ENCODE measurements around the gene ACTR3.

ACTR3 gene

GRCh38 chr2:113858764-113859163 lies 31.1 kb upstream of the ACTR3 start:
- Histone ChIP-seq H3K79me2 (ENCODE audit: insufficient read depth, low read length) (no peaks in the 10 kb centered on the region), H3K4me2 (ENCODE audit: low read depth, low read length, poor library complexity, severe bottlenecking) (peak overlapping the region; percentile 81), H3F3A (ENCODE audit: insufficient read depth) (peaks cover 87% of the 10 kb centered on the region), H3K27me3 (ENCODE audit: low read length) (no peaks in the 10 kb centered on the region), H2AFZ (ENCODE audit: low read depth, low read length, severe bottlenecking) (no peak overlapping the region), H3K9ac (ENCODE audit: low read length) (peak overlapping the region; percentile 43), H3K9me3 (ENCODE audit: insufficient read depth, low read length) (no peaks in the 10 kb centered on the region), H3K27ac (ENCODE audit: low read depth, low read length) (peak overlapping the region; percentile 97), H3K9me2 (replicated peaks; ENCODE audit: insufficient read depth, low read length) (no peaks in the 10 kb centered on the region), H4K20me1 (ENCODE audit: low read depth, low read length) (no peaks in the 10 kb centered on the region), H3K4me3 (ENCODE audit: insufficient read depth, low read length, poor library complexity, severe bottlenecking) (peak overlapping the region; percentile 30), H3K36me3 (ENCODE audit: low read length) (no peaks in the 10 kb centered on the region; the same call in 1 of the 2 replicates)
- TF ChIP-seq CTCF (IDR thresholded peaks at IDR 0.05; ENCODE audit: insufficient read depth, low read length, poor library complexity, severe bottlenecking) (no peak), EZH2phosphoT487 (conservative IDR thresholded peaks at IDR 0.05; ENCODE audit: low read length) (no peak)

- Histone ChIP-seq H2AFZ (ENCODE audit: low read depth, low read length, severe bottlenecking) (no peak overlapping the region), H3K79me2 (ENCODE audit: insufficient read depth, low read length) (no peaks in the 10 kb centered on the region), H3K4me3 (ENCODE audit: insufficient read depth, low read length, poor library complexity, severe bottlenecking) (peak overlapping the region; percentile 2), H3K27me3 (ENCODE audit: low read length) (no peaks in the 10 kb centered on the region), H3K9me3 (ENCODE audit: insufficient read depth, low read length) (no peaks in the 10 kb centered on the region), H3K9me2 (replicated peaks; ENCODE audit: insufficient read depth, low read length) (no peaks in the 10 kb centered on the region), H3K27ac (ENCODE audit: low read depth, low read length) (peak overlapping the region; percentile 97), H3K9ac (ENCODE audit: low read length) (peak overlapping the region; percentile 47), H3F3A (ENCODE audit: insufficient read depth) (peaks cover 80% of the 10 kb centered on the region), H3K4me2 (ENCODE audit: low read depth, low read length, poor library complexity, severe bottlenecking) (peak overlapping the region; percentile 73), H4K20me1 (ENCODE audit: low read depth, low read length) (no peaks in the 10 kb centered on the region), H3K36me3 (ENCODE audit: low read length) (no peaks in the 10 kb centered on the region; the same call in 1 of the 2 replicates)
- TF ChIP-seq CTCF (IDR thresholded peaks at IDR 0.05; ENCODE audit: insufficient read depth, low read length, poor library complexity, severe bottlenecking) (no peak), EZH2phosphoT487 (conservative IDR thresholded peaks at IDR 0.05; ENCODE audit: low read length) (no peak)
Observed at GRCh38 chr2:113861740-113862139, 28.1 kb upstream of the ACTR3 start.

- peaks cover 79% of the 10 kb centered on the region for H3F3A ChIP-seq (ENCODE audit: insufficient read depth)
- H3K4me3 ChIP-seq (ENCODE audit: insufficient read depth, low read length, poor library complexity, severe bottlenecking) = no peak overlapping the region
- no peak overlapping the region for H2AFZ ChIP-seq (ENCODE audit: low read depth, low read length, severe bottlenecking)
Observed at GRCh38 chr2:113863144-113863543, 26.7 kb upstream of the ACTR3 start.

More at GRCh38 chr2:113863144-113863543, 26.7 kb upstream of the ACTR3 start:
- TF ChIP-seq CTCF (IDR thresholded peaks at IDR 0.05; ENCODE audit: insufficient read depth, low read length, poor library complexity, severe bottlenecking) (no peak), EZH2phosphoT487 (conservative IDR thresholded peaks at IDR 0.05; ENCODE audit: low read length) (no peak)
- Histone ChIP-seq H3K9ac (ENCODE audit: low read length) (peak overlapping the region; percentile 47), H3K9me2 (replicated peaks; ENCODE audit: insufficient read depth, low read length) (no peaks in the 10 kb centered on the region), H3K9me3 (ENCODE audit: insufficient read depth, low read length) (no peaks in the 10 kb centered on the region), H4K20me1 (ENCODE audit: low read depth, low read length) (no peaks in the 10 kb centered on the region), H3K27ac (ENCODE audit: low read depth, low read length) (peak overlapping the region; percentile 97), H3K79me2 (ENCODE audit: insufficient read depth, low read length) (no peaks in the 10 kb centered on the region), H3K4me2 (ENCODE audit: low read depth, low read length, poor library complexity, severe bottlenecking) (peak overlapping the region; percentile 73), H3K27me3 (ENCODE audit: low read length) (no peaks in the 10 kb centered on the region), H3K36me3 (ENCODE audit: low read length) (no peaks in the 10 kb centered on the region; the same call in 1 of the 2 replicates)
